PFSK-1 (cell line): ENCODE measurements around the gene KIF20B.

Experiments
- FOXP2 ChIP-seq: optimal IDR thresholded peaks from 2 replicates; pipeline ENCODE3; 2011; ENCODE audit warnings: borderline replicate concordance, control low read depth, inconsistent platforms; ENCODE audit not compliant: insufficient read depth; ENCODE audit errors: extremely low read length, extremely low read depth
- POLR2AphosphoS5 ChIP-seq: IDR thresholded peaks from 2 replicates; pipeline ENCODE4 v1.6.1; 2012; ENCODE audit warnings: low read depth, mild to moderate bottlenecking, control low read depth, low read length, moderate library complexity
- SIN3A ChIP-seq: IDR thresholded peaks from 2 replicates; pipeline ENCODE4 v1.6.1; 2012; ENCODE audit warnings: mild to moderate bottlenecking, low read length, moderate library complexity, borderline replicate concordance; ENCODE audit not compliant: insufficient read depth
- TAF1 ChIP-seq: IDR thresholded peaks from 2 replicates; pipeline ENCODE4 v1.6.1; 2012; ENCODE audit warnings: low read length, control low read depth, borderline replicate concordance; ENCODE audit not compliant: insufficient read depth
- TF ChIP-seq, protein P1 (sequence below), 2 experiments: IDR thresholded peaks; 2 replicates each; pipeline versions ENCODE4 v1.6.1 to v1.8.0; 2011 to 2012; ENCODE audit warnings: low read depth in 2 of 2, low read length in 2 of 2, control low read depth in 1 of 2, inconsistent platforms in 1 of 2, mild to moderate bottlenecking in 1 of 2, moderate library complexity in 1 of 2; ENCODE audit not compliant: insufficient read depth in 1 of 2

DNA sequence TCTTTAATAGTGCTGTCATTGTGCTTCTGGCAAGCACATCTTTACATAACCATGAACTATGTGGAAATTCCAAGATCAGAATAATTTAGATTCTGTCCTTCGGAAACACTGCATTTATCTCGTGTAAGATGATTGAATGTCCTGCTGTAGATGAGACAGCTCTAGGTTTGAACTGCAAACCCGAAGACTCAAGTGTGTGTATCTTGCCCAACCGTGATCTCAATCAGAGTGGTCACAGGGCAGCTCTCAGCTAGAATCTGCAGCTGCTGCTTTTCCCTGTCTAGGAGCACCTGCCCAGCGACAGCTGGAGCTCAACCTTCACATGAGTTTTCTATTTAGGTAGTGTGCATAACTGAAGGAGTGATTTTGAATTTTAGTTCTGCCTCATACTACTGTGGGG is 17.5 kb upstream of the KIF20B start:
- TF ChIP-seq, protein P1, sequence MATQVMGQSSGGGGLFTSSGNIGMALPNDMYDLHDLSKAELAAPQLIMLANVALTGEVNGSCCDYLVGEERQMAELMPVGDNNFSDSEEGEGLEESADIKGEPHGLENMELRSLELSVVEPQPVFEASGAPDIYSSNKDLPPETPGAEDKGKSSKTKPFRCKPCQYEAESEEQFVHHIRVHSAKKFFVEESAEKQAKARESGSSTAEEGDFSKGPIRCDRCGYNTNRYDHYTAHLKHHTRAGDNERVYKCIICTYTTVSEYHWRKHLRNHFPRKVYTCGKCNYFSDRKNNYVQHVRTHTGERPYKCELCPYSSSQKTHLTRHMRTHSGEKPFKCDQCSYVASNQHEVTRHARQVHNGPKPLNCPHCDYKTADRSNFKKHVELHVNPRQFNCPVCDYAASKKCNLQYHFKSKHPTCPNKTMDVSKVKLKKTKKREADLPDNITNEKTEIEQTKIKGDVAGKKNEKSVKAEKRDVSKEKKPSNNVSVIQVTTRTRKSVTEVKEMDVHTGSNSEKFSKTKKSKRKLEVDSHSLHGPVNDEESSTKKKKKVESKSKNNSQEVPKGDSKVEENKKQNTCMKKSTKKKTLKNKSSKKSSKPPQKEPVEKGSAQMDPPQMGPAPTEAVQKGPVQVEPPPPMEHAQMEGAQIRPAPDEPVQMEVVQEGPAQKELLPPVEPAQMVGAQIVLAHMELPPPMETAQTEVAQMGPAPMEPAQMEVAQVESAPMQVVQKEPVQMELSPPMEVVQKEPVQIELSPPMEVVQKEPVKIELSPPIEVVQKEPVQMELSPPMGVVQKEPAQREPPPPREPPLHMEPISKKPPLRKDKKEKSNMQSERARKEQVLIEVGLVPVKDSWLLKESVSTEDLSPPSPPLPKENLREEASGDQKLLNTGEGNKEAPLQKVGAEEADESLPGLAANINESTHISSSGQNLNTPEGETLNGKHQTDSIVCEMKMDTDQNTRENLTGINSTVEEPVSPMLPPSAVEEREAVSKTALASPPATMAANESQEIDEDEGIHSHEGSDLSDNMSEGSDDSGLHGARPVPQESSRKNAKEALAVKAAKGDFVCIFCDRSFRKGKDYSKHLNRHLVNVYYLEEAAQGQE (IDR thresholded peaks at IDR 0.05; ENCODE audit: insufficient read depth in 1 of 2, low read depth in 2 of 2, low read length in 2 of 2): no peak
- no peak for TF ChIP-seq POLR2AphosphoS5
- TF ChIP-seq SIN3A: no peak
- no peak for TF ChIP-seq TAF1
- no peak for TF ChIP-seq FOXP2
